Endothelial cell of umbilical vein (primary cell): Measurements from ENCODE around the gene PAPPA2. TPM values are rescaled to one million over a fixed set of nuclear protein-coding genes. Genes with fewer than 3 reads are reported as not detected.

ENCODE experiments used
- BruUV-seq: library from RNA; stranded (reverse); fragments of 400-500 nt; replicated peaks from 2 replicates; lab custom pipeline; 2021; lab: Mats Ljungman, UMichigan
- CTCF ChIA-PET: fragments of 300-600, 350-600 bp; sonication (Branson Sonifier 250); formaldehyde crosslinking; loops from one replicate; lab custom pipeline; 2021; ENCODE audit warnings: antibody characterized with exemption, inconsistent platforms; lab: Charles Lee
- POLR2A ChIA-PET: fragments of 300-600, 350-600 bp; sonication (Branson Sonifier 250); formaldehyde crosslinking; loops from one replicate; lab custom pipeline; 2021; ENCODE audit warnings: antibody characterized with exemption, inconsistent platforms; lab: Charles Lee
- DNase-seq: peaks from one replicate; pipeline ENCODE4 v3.0.0-alpha.2; 2011; ENCODE audit warnings: low read depth, low spot score
- FAIRE-seq: peaks from 2 replicates; lab custom pipeline; 2011; peaks lifted over from hg19 to GRCh38; lab: Jason Lieb, UNC
- H2AFZ ChIP-seq: 2 replicates; pipeline ENCODE4 v1.6.0; 2012; ENCODE audit warnings: low read depth, low read length, control low read depth, inconsistent platforms
- H3K27ac ChIP-seq: 2 replicates; pipeline ENCODE4 v1.5.1; 2011; ENCODE audit warnings: low read depth, mild to moderate bottlenecking, control low read depth, low read length, moderate library complexity; ENCODE audit not compliant: insufficient read depth
- H3K27me3 ChIP-seq, 2 experiments: 2 replicates each; pipeline versions ENCODE4 v1.6.0 to v1.6.1; 2011; ENCODE audit warnings: low read length in 2 of 2, mixed read lengths in 1 of 2; ENCODE audit not compliant: control insufficient read depth in 2 of 2, insufficient read depth in 2 of 2
- H3K36me3 ChIP-seq, 2 experiments: 2 replicates in 1 of 2; 3 replicates in 1 of 2; pipeline ENCODE4 v1.5.1; 2011; ENCODE audit warnings: low read length in 2 of 2, mild to moderate bottlenecking in 1 of 2, moderate library complexity in 1 of 2; ENCODE audit not compliant: control insufficient read depth in 2 of 2, insufficient read depth in 2 of 2; ENCODE audit errors: extremely low read depth in 1 of 2
- H3K4me1 ChIP-seq: 3 replicates; pipeline ENCODE4 v1.5.1; 2011; ENCODE audit warnings: mild to moderate bottlenecking, low read length; ENCODE audit not compliant: control insufficient read depth, insufficient read depth; ENCODE audit errors: extremely low read depth
- H3K4me2 ChIP-seq: 2 replicates; pipeline ENCODE4 v1.6.1; 2011; ENCODE audit warnings: low read length, control low read depth, mixed read lengths; ENCODE audit not compliant: insufficient read depth
- H3K4me3 ChIP-seq, 3 experiments: fragments of 200-600 bp in 1 of 3; sonication (generic), shearing (Covaris generic) in 1 of 3; replicated peaks in 1 of 3; 2 replicates each; pipeline ENCODE4 v1.5.1; 2011 to 2016; ENCODE audit warnings: control low read depth in 3 of 3, low read length in 3 of 3, mild to moderate bottlenecking in 2 of 3, inconsistent platforms in 1 of 3, low read depth in 1 of 3, moderate library complexity in 1 of 3; ENCODE audit not compliant: insufficient read depth in 1 of 3
- H3K79me2 ChIP-seq: 2 replicates; pipeline ENCODE4 v1.6.0; 2012; ENCODE audit warnings: low read length, inconsistent platforms; ENCODE audit not compliant: control insufficient read depth, insufficient read depth
- H3K9ac ChIP-seq: replicated peaks from 2 replicates; pipeline ENCODE3; 2011; ENCODE audit warnings: low read length, control low read depth; ENCODE audit not compliant: insufficient read depth; ENCODE audit errors: extremely low read depth
- H3K9me1 ChIP-seq: replicated peaks from 3 replicates; pipeline ENCODE4 v1.6.0; 2011; ENCODE audit warnings: mild to moderate bottlenecking, low read length; ENCODE audit not compliant: control insufficient read depth, insufficient read depth; ENCODE audit errors: extremely low read depth
- H3K9me3 ChIP-seq: replicated peaks from 2 replicates; pipeline ENCODE4 v1.5.1; 2012; ENCODE audit warnings: low read length, inconsistent platforms; ENCODE audit not compliant: control insufficient read depth, insufficient read depth
- H4K20me1 ChIP-seq: replicated peaks from 2 replicates; pipeline ENCODE3; 2011; ENCODE audit warnings: mild to moderate bottlenecking, low read length; ENCODE audit not compliant: control insufficient read depth, insufficient read depth; ENCODE audit errors: extremely low read depth
- EZH2 ChIP-seq: IDR thresholded peaks from 2 replicates; pipeline ENCODE4 v1.6.1; 2012; ENCODE audit warnings: borderline replicate concordance, low read depth, mild to moderate bottlenecking, moderate library complexity, low read length, inconsistent platforms; ENCODE audit not compliant: severe bottlenecking
- FOS ChIP-seq: IDR thresholded peaks from 2 replicates; pipeline ENCODE4 v1.6.1; 2011; ENCODE audit warnings: mild to moderate bottlenecking, low read length, moderate library complexity, borderline replicate concordance; ENCODE audit not compliant: insufficient read depth
- GATA2 ChIP-seq: IDR thresholded peaks from 2 replicates; pipeline ENCODE4 v1.7.0; 2011; ENCODE audit warnings: low read depth, mild to moderate bottlenecking, moderate library complexity, mixed read lengths, low read length; ENCODE audit not compliant: insufficient read length, insufficient read depth
- JUN ChIP-seq: IDR thresholded peaks from 2 replicates; pipeline ENCODE4 v1.6.1; 2011; ENCODE audit warnings: borderline replicate concordance, low read depth; ENCODE audit not compliant: insufficient read length, insufficient read depth
- MAX ChIP-seq: IDR thresholded peaks from 2 replicates; pipeline ENCODE4 v1.6.1; 2011; ENCODE audit not compliant: insufficient read depth, insufficient read length
- MYC ChIP-seq: IDR thresholded peaks from one replicate; pipeline ENCODE4 v1.6.1; 2011; ENCODE audit warnings: mild to moderate bottlenecking, low read depth, low read length
- POLR2A ChIP-seq: IDR thresholded peaks from 2 replicates; pipeline ENCODE4 v1.6.1; 2012; ENCODE audit warnings: low read depth, mild to moderate bottlenecking, control low read depth, low read length
- POLR2AphosphoS5 ChIP-seq: IDR thresholded peaks from 2 replicates; pipeline ENCODE4 v1.6.1; 2012; ENCODE audit warnings: low read depth, mild to moderate bottlenecking, control low read depth, low read length, moderate library complexity; ENCODE audit not compliant: insufficient read depth
- dilution Hi-C: fragments of 300-500 bp; cut with MboI; formaldehyde crosslinking; loops from one replicate; pipeline ENCODE4 v1.15.0; 2019; ENCODE audit warnings: low sequenced_read_pairs; ENCODE audit not compliant: extremely low pct_ligation_motif_present
- intact Hi-C: fragments of 100-400 bp; cut with micrococcal nuclease; formaldehyde crosslinking; loops from one replicate; pipeline ENCODE4 v1.10.0; 2022
- polyA plus RNA-seq, 4 experiments: library from polyadenylated mRNA; depleted of rRNA in 3 of 4; stranded (reverse) in 3 of 4; unstranded in 1 of 4; fragments of >200 nt; gene quantifications; 2 replicates each; pipeline versions ENCODE4 v1.2.1 to v1.2.3, GENCODE V29; 2011 to 2012; ENCODE audit warnings: missing spikeins in 1 of 4
- total RNA-seq: library from RNA; stranded (reverse); gene quantifications from 2 replicates; pipeline ENCODE4 v1.2.3, GENCODE V29; 2021
- TF ChIP-seq, protein P1 (sequence below), 2 donors: IDR thresholded peaks; 1 replicate in 1 of 2; 2 replicates in 1 of 2; pipeline ENCODE4 v1.5.1; 2011; ENCODE audit warnings: low read length in 2 of 2, mild to moderate bottlenecking in 2 of 2, moderate library complexity in 2 of 2, control low read depth in 1 of 2, inconsistent platforms in 1 of 2, low read depth in 1 of 2; ENCODE audit not compliant: insufficient read depth in 1 of 2; ENCODE audit errors: extremely low read depth in 1 of 2

Gene PAPPA2
- total and polyA plus RNA-seq, 2 donors (not counting 3 experiments of a cell fraction or from before 2014, with no cell fraction given), result not detected

GRCh38 chr1:176841238-176841637 is 378.3 kb downstream of the PAPPA2 start:
- dilution Hi-C loops, result no loop called here
- ChIA-PET POLR2A (no interaction called here), CTCF (no interaction called here)
- H4K20me1 ChIP-seq, result no peaks in the 10 kb centered on the region
- TF ChIP-seq FOS, result no peak
- TF ChIP-seq POLR2AphosphoS5, result no peak
- TF ChIP-seq MAX, result no peak
- TF ChIP-seq, protein P1, sequence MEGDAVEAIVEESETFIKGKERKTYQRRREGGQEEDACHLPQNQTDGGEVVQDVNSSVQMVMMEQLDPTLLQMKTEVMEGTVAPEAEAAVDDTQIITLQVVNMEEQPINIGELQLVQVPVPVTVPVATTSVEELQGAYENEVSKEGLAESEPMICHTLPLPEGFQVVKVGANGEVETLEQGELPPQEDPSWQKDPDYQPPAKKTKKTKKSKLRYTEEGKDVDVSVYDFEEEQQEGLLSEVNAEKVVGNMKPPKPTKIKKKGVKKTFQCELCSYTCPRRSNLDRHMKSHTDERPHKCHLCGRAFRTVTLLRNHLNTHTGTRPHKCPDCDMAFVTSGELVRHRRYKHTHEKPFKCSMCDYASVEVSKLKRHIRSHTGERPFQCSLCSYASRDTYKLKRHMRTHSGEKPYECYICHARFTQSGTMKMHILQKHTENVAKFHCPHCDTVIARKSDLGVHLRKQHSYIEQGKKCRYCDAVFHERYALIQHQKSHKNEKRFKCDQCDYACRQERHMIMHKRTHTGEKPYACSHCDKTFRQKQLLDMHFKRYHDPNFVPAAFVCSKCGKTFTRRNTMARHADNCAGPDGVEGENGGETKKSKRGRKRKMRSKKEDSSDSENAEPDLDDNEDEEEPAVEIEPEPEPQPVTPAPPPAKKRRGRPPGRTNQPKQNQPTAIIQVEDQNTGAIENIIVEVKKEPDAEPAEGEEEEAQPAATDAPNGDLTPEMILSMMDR (IDR thresholded peaks at IDR 0.05; ENCODE audit: extremely low read depth in 1 of 2, insufficient read depth in 1 of 2, low read depth in 1 of 2, low read length in 2 of 2), result no peak
- TF ChIP-seq MYC, result no peak
- no peak for TF ChIP-seq GATA2
- no peak for TF ChIP-seq JUN
- TF ChIP-seq POLR2A, result no peak
- TF ChIP-seq EZH2, result no peak
- intact Hi-C loops, result no loop called here
- no peak for FAIRE-seq
- no peaks in the 10 kb centered on the region for H3K9me1 ChIP-seq
- H2AFZ ChIP-seq, result no peak overlapping the region
- H3K79me2 ChIP-seq, result no peaks in the 10 kb centered on the region
- no TSS peak for BruUV-seq
- no peaks in the 10 kb centered on the region for H3K9me3 ChIP-seq
- no peak overlapping the region for H3K4me2 ChIP-seq
- no peak overlapping the region for H3K4me3 ChIP-seq
- no peak overlapping the region for H3K9ac ChIP-seq
- no peaks in the 10 kb centered on the region for H3K27me3 ChIP-seq
- no peaks in the 10 kb centered on the region for H3K36me3 ChIP-seq
- H3K4me1 ChIP-seq, result no peaks in the 10 kb centered on the region
- no peak overlapping the region for H3K27ac ChIP-seq
- DNase-seq, result no peak
